NCI-H774 (cell line): Measurements from ENCODE around the gene TPMT.
"Not testable (repeated sequence)": the region's sequence is repeated elsewhere in the genome, so short reads cannot be mapped to it uniquely, and the experiment has no call there.

ENCODE experiments used
- DNase-seq: peaks from one replicate; lab custom pipeline; 2025; lab: John Stamatoyannopoulos, UW

The TPMT gene

DNA sequence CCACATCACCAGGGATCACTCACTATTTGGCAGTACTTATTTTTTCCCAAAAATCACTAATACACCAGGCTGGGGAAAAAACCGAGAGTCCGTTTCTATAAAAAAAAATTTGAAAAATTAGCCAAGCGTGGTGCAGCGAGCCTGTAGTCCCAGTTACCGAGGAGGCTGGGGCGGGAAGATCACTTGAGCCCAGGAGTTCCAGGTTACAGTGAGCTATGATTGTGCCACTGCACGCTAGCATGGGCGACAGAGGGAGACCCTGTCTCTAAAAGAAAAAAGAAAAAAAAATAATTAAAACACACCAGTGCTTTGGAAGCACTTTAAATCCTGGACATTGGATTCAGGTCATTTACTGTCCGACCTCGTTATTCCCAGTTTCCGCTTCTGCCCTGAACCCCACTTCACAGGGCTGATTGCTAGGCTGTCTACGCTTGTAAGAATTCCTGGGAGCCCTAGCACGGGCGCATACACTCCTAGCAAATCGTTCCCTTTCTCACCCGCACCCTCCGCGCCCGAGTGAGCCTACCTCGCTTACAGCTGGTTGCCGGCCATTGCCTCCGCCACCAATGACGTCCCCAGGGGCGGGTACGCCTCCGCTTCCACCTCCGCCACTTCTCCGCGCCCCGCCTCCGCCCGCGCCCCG, at the start of gene TPMT:
TPMT (minus strand) TSS at position 571 of the 643 bp plus-strand sequence. CDS start 5,950 bp downstream, outside the sequence.
- peak; percentile 94 for DNase-seq

DNA sequence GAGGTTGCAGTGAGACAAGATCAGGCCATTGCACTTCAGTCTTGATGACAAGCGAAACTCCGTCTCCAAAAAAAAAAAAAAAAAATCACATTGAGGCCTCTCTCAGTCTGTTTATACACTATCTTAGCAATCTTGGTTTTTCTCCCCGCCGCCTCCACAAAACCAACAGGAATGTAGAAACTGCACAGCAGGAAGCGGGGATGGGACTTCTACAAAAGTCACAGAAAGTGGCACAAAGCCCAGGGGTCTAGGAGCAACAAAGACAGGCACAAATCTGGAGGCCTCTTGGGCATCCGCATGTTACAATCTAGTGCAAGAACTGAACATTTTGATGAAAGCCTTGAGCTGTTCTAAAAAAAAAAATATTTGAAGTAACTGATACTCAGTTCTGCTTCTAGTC, 48.9 kb upstream of the TPMT start:
- DNase-seq: no peak

DNA sequence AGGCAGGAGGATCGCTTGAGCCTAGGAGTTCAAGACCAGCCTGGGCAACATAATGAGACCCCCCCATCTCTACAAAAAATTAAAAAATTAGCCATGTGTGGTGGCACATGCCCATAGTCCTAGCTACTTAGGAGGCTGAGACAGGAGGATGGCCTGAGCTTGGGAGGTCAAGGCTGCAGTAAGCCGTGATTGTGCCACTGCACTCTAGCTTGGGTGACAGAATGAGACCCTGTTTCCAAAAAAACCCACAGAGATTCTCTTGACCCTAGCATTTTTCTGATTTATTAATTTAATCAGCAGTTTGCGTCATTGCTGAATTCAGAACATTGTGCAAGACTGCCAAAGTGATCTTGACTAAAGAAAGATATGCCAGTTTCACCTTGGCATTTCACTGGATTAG, 37.1 kb upstream of the TPMT start:
- no peak for DNase-seq

DNA sequence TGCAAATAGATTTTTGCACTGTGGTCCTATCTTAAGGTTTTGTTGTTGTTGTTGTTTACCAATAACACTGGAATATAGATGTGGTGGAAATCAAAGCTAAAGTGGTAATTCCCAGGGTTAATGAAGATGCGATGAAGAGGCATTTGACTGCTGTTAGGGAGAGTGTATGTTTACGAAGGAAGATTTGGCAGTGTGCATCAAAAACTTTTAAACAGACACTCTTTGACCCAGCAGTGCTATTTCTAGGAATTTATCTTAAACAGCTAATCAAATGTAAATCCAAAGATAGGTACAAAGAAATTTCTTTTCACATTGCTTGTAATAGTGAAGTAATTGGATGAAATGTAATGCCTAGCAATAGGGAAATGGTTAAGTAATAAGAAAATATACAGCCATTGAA, 34.3 kb upstream of the TPMT start:
- DNase-seq: no peak

DNA sequence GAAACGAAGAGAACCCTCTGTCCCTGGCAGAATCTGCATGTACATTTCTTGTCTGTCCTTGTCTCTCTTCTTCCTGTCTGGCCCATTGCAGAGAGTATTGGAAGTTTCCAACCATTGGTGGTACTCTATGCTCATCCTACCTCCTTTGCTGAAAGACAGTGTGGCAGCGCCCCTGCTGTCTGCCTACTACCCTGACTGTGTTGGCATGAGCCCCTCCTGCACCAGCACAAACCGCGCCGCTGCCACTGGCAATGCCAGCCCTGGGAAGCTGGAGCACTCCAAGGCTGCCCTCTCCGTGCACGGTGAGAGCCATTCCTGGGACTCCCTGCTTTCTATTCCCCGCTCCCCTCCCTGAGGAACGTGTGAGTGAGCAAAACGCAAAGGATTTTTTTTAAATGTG, 32.8 kb upstream of the TPMT start:
- no peak for DNase-seq

DNA sequence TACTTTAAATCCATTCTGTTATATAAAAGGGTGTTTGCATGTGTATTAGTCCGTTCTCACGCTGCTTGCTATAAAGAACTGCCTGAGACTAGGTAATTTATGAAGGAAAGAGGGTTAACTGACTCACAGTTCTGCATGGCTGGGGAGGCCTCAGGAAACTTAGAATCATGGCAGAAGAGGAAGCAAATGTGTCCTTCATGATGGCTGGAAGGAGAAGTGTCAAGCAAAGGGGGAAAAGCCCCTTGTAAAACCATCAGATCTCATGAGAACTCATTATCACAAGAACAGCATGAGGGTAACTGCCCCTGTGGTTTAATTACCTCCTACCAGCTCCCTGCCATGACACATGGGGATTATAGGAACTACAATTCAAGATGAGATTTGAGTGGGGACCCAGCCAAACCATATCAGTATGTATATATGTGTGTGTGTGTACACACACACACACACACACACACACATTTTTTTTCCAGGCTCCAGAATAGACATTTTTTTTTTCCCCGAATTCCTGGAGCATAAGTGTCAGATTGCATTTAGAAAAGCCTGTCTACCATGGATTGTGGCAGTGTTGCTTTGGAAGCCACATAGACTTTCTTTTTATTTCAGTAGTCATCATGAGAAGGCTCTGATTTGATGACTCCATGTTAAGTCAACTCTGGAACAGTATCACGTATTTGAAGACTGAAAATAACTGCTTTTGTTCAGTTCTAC, 31.8 kb upstream of the TPMT start:
- DNase-seq: no peak

DNA sequence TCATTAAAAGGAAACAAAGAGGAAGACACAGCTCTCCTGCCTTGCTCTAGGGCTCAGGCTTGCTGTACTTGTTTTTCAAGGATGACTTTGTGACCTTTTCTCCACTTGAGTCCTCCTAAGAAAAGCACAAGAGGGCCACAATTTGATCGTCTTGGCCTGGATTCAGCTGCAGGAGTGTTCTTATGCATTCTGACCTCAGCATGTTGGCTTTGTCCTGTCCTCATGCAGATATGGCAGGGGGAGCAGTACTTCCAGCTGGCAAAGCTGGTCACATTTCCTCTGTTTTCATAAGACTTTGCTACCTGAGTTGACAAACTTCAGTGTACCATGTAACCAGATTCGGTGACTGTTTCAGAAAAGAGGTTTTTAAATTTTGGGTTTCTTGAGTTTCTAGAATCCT, 31.2 kb upstream of the TPMT start:
- DNase-seq: no peak

DNA sequence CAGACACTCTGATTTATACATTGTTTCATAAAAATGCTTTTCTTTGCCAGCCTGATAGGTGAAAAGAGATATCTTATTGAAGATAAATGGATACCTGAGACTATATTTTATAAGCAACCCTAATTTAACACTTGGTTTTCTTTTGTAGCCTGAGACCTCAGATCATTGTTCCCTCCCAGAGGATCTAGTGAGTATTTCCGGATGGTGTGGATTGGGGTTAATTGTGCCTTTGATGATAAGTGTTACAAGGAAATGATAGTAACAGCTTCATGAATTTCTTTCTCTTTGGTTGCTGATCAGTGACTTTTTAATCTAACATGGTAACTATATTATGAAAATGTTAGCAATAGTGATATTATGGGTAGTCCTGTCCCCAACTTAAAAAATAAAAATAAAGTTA, 30.7 kb upstream of the TPMT start:
- no peak for DNase-seq

DNA sequence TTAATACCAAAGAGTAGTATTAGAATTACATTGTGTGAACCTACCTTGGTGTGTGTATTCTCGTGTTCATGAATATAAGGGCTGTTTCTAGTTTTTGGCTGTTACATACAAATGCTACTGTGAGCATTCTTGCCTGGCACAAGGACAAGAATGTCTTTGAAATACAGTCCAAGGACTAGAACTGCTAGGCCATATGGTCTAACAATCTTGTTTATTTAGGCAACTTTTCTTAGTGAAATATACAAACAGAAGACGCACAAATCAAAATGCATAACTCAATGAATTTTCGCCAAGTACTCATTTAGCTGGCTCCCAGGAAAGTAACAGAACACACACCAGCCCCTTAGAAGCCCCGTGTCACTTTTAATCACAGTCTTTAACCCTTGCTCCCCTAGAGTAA, 28.9 kb upstream of the TPMT start:
- no peak for DNase-seq

DNA sequence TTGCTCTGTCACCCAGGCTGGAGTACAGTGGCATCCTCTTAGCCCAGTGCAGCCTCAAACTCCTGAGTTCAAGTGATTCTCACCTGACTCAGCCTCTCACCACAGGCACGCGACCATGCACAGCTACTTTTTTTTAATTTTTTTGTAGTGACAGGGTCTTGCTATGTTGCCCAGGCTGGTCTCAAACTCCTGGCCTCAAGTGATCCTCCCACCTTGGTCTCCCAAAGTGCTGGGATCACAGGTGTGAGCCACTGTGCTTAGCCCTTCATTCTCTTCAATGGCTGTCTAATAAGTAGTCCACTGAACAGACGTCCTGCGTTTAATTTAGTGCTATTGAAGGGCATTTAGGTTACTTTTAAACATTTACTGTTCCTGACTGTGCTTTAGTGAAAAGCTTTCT, 27.7 kb upstream of the TPMT start:
- no peak for DNase-seq

DNA sequence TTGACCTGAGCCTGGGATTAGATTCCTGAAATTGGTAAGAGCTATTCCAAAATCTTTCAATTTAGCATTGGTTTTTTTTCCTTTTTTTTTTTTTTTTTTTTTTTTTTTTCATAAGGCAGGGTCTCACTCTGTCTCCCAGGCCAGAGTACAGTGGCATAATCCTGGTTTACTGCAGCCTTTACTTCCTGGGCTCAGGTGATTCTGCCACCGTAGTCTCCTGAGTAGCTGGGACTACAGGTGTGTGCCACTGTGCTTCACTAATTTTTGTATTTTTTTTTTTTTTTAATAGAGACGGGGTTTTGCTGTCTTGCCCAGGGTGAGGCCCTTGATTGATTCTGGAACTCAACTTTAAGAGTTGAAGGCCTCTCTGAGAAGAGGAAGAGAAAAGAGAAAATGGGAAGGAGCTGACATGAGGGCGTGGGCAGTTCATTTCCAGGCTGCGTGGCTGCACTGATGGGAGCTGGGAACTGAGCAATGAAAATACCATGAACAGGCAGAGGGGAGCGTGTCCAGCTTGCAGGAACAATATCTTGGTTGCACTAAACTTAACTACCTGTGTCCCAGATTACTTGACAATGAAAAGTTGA, 25.0 kb upstream of the TPMT start:
- no peak for DNase-seq

DNA sequence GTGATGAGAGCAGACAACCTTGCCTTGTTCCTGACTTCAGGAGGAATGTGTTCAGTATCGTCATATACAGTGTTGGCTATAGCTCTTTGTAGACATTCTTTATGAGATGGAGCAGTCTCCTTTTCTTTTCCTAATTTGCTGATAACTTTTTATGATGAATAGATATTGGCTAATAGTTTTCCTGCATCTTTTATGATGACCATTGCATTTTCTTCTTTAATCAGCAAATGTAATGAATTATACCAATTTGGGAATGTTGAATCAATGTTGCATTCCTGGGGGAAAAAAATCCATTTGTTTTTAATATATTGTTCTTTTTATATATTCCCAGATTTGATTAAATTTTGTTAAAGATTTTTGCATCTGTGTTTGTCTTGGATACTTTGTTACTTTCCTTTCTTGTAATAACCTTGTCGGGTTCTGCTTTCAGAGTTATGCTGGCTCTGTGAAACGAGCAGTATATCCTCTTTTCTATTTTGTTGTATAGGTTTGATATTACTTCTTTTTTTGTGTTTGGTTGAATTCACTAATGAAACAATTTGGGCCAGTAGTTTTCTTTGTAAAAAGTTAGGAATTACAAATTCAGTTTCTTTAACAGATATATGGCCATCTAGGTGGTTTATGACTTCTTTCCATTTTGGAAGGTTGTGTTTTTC, 24.2 kb upstream of the TPMT start:
- no peak for DNase-seq

DNA sequence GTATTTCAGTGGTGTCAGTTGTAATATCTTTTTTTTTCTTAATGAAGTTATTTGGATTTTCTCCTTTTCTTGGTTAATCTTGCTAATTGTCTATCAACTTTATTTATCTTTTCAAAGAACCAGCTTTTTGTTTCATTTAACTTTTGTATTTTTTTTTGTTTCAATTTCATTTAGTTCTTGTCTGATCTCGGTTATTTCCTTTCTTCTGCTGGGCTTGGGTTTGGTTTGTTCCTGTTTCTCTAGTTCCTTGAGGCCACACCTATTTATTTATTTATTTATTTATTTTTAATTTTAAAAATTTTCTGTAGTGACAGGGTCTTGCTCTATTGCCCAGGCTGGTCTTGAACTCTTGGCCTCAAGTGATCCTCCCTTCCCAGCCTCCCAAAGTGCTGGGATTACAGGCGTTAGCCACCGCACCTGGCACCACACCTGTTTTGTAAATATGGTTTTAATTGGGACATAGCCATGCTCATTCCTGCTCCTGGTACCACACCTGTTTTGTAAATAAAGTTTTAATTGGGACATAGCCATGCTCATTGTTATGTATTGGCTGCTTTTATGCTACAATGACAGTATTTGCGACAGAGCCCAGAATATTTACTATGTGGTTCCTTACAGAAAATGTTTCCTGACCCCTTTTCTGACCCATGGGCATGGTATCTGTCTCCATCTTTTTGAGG, 22.5 kb upstream of the TPMT start:
- DNase-seq: no peak

DNA sequence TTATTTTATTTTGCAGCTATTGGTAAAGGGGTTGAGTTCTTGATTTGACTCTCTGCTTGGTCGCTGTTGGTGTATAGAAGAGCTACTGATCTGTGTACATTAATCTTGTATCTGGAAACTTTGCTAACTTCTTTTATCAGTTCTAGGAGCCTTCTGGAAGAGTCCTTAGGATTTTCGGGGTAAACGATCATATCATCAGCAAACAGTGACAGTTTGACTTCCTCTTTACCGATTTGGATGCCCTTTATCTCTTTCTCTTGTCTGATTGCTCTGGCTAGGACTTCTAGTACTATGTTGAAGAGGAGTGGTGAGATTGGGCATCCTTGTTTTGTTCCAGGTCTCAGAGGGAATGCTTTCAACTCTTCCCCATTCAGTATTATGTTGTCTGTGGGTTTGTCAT, 21.3 kb upstream of the TPMT start:
- DNase-seq: not testable (repeated sequence)

DNA sequence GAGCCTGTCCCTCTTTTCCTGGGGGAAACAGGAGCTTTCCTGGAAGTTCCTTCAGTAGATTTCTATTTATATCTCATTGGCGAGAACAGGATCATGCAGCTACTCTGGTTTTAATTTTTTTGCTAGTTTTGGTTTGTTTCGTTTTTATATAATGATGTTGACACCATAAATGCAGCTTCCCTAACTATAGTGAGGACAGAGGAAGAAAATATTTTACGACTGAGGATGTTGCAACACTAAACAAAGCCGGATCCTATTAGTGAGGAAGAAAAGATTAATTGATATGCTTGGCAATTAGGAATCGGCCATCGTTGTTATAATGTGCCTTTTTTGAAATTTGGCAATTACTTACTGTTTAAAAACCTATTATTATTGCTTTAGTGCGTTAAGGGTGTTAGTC, 17.0 kb upstream of the TPMT start:
- no peak for DNase-seq

DNA sequence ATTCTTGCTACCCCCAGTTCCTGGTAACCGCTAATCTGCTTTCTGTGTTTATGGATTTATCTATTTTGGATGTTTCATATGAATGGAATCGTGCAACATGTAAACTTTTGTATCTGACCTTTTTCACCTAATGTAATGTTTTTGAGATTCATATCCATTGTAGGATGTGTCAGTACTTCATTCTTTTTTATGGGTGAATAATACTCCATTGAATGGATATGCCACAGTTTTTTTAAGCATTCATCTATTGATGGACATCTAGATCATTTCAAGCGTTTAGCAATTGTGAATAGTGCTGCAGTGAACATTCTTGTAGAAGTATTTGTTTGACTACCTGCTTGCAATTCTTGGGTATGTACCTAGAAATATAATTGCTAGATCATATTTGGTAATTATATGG, 13.4 kb upstream of the TPMT start:
- DNase-seq: no peak

DNA sequence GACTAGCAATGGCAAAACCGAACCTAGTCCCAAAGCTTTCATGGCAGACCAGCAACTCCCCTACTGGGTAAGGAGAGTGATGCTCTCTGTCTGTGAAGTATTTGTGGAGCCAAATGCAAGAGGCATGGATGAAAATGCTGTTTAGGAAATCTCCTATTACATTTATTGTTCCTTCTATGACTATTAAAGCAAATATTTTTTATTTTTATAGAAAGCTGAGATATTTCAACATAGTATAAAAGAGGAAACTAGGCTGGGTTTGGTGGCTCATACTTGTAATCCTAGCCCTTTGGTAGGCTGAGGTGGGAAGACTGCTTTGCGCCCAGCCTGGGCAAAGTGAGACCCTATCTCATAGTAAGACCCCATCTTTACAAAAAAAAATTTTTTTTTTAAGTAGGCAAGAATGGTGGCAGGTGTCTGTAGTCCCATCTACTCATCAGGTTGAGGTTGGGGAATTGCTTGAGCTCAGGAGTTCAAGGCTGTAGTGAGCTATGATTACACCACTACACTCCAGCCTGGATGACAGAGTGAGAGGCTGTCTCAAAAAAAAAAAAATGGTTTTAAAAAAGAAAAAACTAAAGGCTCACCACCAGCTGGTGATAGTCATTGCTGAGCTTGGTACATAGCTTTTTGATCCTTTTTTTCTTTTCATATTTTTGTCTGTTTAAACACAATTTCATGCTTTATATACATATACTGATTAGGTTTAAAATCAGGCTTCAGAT, 11.6 kb upstream of the TPMT start:
- DNase-seq: no peak

DNA sequence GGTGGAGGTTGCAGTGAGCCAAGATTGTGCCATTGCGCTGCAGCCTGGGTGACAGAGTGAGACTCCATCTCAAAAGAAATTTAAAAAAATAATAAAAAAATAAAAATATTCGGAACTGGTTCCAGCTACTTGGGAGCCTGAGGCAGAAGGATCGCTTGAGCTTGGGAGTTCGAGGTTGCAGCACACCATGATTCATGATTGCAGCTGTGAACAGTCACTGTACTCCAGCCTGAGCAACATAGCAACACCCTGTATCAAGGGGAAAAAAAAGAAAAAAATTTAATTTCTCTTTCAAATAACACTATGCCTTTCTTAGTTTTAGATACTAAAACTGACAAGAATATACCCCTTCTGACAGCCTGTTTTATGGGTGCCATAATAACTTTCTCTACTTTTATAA, 10.9 kb upstream of the TPMT start:
- no peak for DNase-seq

DNA sequence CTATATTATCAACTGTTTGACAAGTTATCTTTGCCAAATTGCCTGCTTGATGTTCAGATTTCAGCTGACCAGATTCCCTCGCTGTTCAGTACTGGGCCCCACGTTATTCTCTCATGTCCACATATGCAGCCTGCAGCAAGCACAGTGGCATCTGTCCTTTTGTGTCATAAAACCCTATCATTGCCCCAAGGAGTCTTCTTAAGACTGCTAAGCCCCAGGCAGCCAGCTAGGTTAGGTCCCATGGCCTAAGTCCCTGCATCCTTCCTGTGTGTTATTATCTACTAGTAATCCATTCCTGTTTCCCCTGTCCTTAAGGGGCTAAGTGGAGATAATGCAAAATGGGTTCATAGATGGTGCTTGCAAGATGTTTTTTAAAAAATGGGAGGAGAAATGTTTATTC, 7.5 kb upstream of the TPMT start:
- no peak for DNase-seq

DNA sequence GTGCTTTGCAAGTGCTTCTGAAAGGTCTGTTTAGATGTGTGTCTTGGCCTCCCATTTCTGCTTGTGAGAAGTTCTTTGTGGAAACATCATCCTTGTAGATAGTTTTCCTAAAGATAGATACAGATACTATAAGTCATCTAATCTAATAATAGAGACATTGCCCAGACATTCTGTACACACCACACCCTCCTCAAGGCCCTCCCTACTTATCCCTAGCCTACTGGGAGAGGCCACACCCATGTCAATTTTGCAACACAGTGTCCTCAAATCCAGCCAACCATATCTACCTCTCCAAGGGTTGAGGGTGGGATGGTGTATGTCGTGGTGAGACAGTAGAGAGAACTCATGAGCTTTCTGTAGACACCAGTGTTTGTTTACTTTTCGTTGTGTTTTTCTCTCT, 6.6 kb upstream of the TPMT start:
- no peak for DNase-seq

DNA sequence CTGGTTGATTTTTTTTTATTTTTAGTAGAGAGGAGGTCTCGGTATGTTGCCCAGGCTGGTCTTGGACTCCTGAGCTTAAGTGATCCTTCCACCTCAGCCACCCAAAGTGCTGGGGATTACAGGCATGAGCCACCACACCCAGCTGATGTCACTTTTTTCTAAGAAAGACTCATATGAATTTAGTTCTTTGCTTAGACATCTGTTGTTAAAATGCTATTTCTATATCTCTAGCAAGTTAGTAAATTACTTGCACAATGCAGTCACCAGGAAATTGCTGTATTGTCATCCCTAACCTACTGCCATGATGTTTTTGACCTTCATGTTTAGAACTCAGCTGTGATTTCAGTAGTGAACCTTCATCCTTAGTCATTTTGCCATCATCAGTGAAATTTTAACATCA, 6.0 kb upstream of the TPMT start:
- DNase-seq: no peak

DNA sequence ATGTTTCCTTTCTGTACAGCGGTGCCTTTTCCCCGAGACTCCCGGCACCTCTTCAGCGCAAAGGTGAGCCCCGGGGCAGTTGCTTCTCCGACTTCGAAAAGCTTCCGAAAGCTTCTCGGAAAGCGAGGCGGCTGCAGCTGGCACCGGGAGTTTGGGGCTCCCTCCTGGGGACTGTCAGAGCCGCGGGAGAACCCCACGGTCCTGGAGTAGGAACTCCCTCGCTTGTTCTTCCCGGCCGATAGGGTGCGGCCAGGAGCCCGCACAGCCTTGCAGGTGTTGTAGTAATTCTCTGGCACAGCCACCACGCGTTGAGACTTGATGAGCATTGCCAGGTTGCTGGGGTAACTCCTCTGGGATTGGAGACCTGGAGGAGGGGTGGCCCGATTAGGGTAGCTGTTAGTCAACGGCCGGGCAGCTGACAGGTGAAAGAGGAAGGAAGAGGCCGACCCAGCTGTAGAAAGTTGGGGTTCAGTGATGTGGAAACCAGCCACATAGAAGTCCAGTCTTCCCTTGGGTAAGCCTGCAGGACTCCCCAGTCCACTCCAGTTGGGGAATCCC, 1.1 kb upstream of the TPMT start:
- DNase-seq: peak; percentile 68
